Nephron progenitor cell (in vitro differentiated cells): ENCODE results near the gene SHCBP1L.

Experiments
- DNase-seq: peaks from one replicate; pipeline ENCODE4 v3.0.0; 2021
- H3K27ac Mint-ChIP-seq: 2 replicates; pipeline ENCODE4 v1.8.0; 2021; ENCODE audit warnings: mild to moderate bottlenecking, moderate library complexity, mixed read lengths
- H3K27me3 Mint-ChIP-seq: 2 replicates; pipeline ENCODE4 v1.8.0; 2021; ENCODE audit warnings: mild to moderate bottlenecking, low read depth, mixed read lengths; ENCODE audit not compliant: poor library complexity
- H3K36me3 Mint-ChIP-seq: 2 replicates; pipeline ENCODE4 v1.8.0; 2021; ENCODE audit warnings: low read depth, mixed read lengths
- H3K4me1 Mint-ChIP-seq: 2 replicates; pipeline ENCODE4 v1.8.0; 2021; ENCODE audit warnings: mixed read lengths
- H3K4me3 Mint-ChIP-seq: 2 replicates; pipeline ENCODE4 v1.8.0; 2021; ENCODE audit warnings: mild to moderate bottlenecking, moderate library complexity, mixed read lengths
- H3K9me3 Mint-ChIP-seq: 2 replicates; pipeline ENCODE4 v1.8.0; 2021; ENCODE audit warnings: mild to moderate bottlenecking, moderate library complexity, mixed read lengths
- TF ChIP-seq, protein P1 (sequence below): fragments of 200-600 bp; sonication (generic); IDR thresholded peaks from 2 replicates; pipeline ENCODE4 v1.5.0; 2021; ENCODE audit warnings: antibody characterized with exemption

The SHCBP1L gene

DNA sequence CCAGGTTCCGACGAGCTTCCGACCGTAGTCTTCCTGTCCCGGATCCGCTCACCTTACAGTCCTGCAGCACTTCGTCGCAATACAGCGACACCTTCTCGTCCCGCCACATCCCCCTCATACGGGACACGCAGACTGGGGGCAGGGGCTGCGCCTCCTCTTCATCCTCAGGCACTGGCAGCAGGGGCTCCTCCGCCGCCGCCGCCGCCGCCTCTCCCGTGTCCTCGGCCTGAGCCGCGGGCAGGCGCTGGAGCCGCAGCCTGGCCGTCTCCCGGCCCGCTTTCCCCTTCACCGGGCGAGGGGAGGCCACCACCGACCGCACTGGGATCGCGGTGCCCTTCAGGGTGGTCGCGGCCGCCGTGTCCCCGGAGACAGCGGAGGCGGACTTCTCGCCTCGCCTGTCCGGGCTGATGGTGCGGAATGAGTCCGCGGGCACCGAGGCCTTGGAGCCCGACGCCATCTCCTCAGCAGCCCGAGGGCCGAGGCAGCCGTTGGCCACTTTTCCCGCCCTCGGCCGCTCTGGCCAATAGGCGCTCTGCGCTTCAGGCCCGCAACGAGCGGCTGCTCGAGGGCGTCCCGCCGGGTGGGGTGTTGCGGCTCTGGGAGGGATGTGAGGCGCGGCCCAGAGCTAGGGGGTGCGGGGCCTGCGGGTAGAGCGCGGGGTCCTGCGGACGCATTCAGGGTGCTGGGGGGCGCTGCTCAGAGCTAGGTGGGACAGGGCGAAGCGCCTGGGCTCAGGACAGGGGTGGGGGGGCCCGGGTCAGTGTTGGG lies at the start of gene SHCBP1L:
Gene SHCBP1L (minus strand): TSS at position 490 of the 768 bp plus-strand sequence. CDS start 33 bp downstream, at position 457.
- no peak for DNase-seq
- Mint-ChIP-seq H3K4me3 (no peak within 1 kb of the TSS), H3K36me3 (no peaks in the 10 kb centered on the region), H3K4me1 (no peaks in the 10 kb centered on the region), H3K9me3 (peaks cover 3% of the 10 kb centered on the region), H3K27me3 (peaks cover 2% of the 10 kb centered on the region), H3K27ac (no peak within 1 kb of the TSS)
- TF ChIP-seq, protein P1, sequence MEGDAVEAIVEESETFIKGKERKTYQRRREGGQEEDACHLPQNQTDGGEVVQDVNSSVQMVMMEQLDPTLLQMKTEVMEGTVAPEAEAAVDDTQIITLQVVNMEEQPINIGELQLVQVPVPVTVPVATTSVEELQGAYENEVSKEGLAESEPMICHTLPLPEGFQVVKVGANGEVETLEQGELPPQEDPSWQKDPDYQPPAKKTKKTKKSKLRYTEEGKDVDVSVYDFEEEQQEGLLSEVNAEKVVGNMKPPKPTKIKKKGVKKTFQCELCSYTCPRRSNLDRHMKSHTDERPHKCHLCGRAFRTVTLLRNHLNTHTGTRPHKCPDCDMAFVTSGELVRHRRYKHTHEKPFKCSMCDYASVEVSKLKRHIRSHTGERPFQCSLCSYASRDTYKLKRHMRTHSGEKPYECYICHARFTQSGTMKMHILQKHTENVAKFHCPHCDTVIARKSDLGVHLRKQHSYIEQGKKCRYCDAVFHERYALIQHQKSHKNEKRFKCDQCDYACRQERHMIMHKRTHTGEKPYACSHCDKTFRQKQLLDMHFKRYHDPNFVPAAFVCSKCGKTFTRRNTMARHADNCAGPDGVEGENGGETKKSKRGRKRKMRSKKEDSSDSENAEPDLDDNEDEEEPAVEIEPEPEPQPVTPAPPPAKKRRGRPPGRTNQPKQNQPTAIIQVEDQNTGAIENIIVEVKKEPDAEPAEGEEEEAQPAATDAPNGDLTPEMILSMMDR: no peak

DNA sequence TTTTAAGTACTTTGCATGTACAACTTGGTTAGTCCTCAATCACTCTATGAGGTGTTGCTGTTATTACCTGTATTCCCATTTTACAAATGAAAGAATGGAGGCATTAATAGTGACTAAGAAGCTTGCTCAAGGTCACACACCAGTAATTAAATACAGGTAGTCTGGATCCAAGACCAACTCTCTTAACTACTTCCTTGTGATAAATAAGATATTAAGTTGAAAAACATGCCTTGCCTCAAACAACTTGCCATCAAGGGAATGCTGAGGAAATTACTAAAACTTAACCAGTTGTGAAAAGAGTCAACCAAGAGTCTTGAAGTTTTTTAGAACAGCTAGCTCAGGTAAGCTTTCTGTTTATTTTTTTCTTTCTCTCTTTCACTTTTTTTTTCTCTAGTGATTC lies 49.3 kb upstream of the SHCBP1L start:
- Mint-ChIP-seq H3K4me3 (no peak overlapping the region), H3K4me1 (peaks cover 4% of the 10 kb centered on the region), H3K27ac (no peak overlapping the region), H3K36me3 (no peaks in the 10 kb centered on the region), H3K9me3 (peaks cover 4% of the 10 kb centered on the region), H3K27me3 (no peaks in the 10 kb centered on the region)
- DNase-seq: no peak
- TF ChIP-seq, protein P1: no peak

DNA sequence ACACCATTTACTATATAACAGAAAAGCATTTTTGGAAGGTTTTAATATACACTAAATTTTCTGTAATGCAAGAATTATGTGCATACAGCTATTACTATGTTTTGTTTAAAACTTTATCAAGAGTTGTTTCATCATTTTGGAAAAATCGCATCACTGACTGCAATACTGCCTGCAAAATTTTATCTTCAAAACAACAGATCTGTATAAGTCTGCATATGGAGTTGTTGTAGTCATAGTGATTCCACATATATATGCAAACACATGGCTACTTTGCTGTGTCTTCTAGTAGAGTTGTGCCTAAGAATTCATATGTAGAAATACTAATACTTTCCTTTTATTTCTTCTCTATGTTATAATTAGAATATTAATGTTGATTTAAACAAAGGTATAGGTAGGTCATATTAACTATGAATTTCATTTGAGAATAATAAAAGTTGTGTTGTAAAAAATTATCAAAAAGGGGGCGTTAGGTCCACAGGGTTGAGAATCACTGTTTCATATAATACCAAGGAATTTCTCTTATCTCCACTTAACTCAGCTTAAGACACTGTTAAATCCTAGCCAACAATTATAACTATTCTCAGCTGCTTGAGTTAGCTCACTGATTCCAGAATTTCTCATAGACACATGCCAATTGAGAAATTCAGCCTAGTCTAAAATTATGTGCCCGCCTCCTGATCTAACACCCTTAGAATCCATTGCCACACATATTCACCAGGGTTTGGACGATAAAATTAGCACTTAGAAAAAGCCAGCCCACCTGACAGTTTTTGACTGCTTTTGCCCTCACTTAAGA lies 47.4 kb upstream of the SHCBP1L start:
- Mint-ChIP-seq H3K4me1 (peaks cover 4% of the 10 kb centered on the region), H3K27me3 (no peaks in the 10 kb centered on the region), H3K27ac (no peak overlapping the region), H3K36me3 (no peaks in the 10 kb centered on the region), H3K9me3 (no peaks in the 10 kb centered on the region), H3K4me3 (no peak overlapping the region)
- DNase-seq: no peak
- TF ChIP-seq, protein P1: no peak

DNA sequence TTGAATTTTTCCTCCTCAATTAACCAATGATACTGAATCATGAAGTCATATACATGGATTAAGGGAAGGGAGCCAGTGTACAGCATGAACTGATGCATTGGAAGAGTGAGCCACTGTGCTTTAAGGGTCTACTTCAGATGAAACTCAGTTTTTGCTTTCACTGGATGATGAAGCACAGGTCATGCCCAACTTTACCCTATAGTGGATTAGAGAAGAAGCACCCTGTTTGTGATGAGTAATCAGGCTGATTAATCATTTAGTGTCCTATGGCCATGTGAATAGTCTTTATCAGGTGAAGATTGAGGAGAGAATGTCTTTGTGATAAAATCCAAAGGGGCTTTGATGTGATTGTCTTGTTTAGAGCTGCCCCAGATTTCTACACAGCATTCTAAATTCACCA lies 45.5 kb upstream of the SHCBP1L start:
- no peak overlapping the region for H3K27ac Mint-ChIP-seq
- no peaks in the 10 kb centered on the region for H3K9me3 Mint-ChIP-seq
- DNase-seq: no peak
- no peak overlapping the region for H3K4me3 Mint-ChIP-seq
- no peaks in the 10 kb centered on the region for H3K27me3 Mint-ChIP-seq
- TF ChIP-seq, protein P1: no peak
- no peaks in the 10 kb centered on the region for H3K36me3 Mint-ChIP-seq
- peaks cover 4% of the 10 kb centered on the region for H3K4me1 Mint-ChIP-seq

DNA sequence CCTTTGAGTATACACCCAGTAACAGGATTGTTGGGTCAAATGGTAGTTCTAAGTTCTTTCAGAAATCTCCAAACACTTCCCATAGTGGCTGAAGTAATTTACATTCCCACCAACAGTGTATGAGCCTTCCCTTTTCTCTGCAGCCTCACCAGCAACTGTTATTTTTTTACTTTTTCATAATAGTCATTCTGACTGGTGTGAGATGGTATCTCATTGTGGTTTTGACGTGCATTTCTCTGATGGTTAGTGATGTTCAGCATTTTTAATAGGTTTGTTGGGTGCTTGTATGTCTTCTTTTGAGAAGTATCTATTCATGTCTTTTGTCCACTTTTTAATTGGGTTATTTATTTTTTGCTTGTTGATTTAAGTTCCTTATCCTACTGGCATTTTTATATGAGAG lies 43.9 kb upstream of the SHCBP1L start:
- DNase-seq: no peak
- Mint-ChIP-seq H3K36me3 (no peaks in the 10 kb centered on the region), H3K27ac (no peak overlapping the region), H3K4me3 (no peak overlapping the region), H3K4me1 (peaks cover 4% of the 10 kb centered on the region), H3K9me3 (no peaks in the 10 kb centered on the region), H3K27me3 (no peaks in the 10 kb centered on the region)
- TF ChIP-seq, protein P1: no peak
